Measurements from ENCODE around the gene IL2RG. TPM values are rescaled to one million over a fixed set of nuclear protein-coding genes. Genes with fewer than 3 reads are reported as not detected.

The IL2RG gene
- total and polyA plus RNA-seq, 10 of the 15 experiments (the other 5 are each of a cell fraction or from before 2014, with no cell fraction given), result 63.9 to 686 (median 183) TPM

DNA sequence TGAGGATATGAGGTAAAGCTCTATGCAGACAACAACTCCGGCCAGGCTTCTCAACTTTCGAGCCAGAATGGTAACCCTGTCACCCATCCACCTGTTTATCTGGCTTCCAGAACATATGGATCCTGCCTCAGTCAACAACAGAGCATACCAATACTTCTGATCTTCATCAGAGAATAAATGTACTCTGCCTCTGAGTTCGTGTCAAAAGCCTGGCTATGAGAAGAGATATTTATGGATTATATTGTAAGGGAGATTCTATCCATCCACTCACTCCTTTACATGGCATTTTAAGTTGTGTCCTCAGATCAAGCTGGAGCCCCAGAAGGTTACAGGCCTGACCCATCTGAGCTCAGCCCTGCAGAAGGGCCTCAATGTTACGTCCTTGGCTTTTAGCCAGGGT, 25.5 kb downstream of the IL2RG start (continued):
- TF ChIP-seq ZBTB40 (IDR thresholded peaks at IDR 0.05; ENCODE audit: borderline replicate concordance) (no peak), TCF7 (IDR thresholded peaks at IDR 0.05; ENCODE audit: borderline replicate concordance) (no peak), ZBED1 (IDR thresholded peaks at IDR 0.05; ENCODE audit: borderline replicate concordance) (no peak)
- TF ChIP-seq, protein P1, sequence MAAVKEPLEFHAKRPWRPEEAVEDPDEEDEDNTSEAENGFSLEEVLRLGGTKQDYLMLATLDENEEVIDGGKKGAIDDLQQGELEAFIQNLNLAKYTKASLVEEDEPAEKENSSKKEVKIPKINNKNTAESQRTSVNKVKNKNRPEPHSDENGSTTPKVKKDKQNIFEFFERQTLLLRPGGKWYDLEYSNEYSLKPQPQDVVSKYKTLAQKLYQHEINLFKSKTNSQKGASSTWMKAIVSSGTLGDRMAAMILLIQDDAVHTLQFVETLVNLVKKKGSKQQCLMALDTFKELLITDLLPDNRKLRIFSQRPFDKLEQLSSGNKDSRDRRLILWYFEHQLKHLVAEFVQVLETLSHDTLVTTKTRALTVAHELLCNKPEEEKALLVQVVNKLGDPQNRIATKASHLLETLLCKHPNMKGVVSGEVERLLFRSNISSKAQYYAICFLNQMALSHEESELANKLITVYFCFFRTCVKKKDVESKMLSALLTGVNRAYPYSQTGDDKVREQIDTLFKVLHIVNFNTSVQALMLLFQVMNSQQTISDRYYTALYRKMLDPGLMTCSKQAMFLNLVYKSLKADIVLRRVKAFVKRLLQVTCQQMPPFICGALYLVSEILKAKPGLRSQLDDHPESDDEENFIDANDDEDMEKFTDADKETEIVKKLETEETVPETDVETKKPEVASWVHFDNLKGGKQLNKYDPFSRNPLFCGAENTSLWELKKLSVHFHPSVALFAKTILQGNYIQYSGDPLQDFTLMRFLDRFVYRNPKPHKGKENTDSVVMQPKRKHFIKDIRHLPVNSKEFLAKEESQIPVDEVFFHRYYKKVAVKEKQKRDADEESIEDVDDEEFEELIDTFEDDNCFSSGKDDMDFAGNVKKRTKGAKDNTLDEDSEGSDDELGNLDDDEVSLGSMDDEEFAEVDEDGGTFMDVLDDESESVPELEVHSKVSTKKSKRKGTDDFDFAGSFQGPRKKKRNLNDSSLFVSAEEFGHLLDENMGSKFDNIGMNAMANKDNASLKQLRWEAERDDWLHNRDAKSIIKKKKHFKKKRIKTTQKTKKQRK (IDR thresholded peaks at IDR 0.05; ENCODE audit: low read depth, low read length), result no peak

DNA sequence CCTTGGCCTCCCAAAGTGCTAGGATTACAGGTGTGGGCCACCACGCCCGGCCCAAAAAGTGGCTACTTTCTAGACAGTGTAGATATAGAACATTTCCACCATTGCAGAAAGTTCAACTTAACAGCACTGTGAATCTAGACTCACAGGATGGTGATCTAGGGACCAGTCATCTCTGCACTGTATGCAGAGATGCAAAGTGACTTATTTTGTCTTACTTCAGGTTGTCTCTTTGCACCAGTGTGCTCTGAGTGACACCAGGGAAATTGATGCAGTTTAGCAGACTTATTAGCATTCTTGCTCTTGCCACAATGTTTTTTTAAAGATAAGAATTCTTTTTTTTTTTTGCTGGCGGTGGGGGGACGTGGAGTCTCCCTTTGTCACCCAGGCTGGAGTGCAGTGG, 28.6 kb downstream of the IL2RG start:
- Histone ChIP-seq H3K79me2 (ENCODE audit: control insufficient read depth, insufficient read depth, low read length) (no peaks in the 10 kb centered on the region), H2AFZ (ENCODE audit: control insufficient read depth, low read depth, low read length) (no peak overlapping the region), H3K4me3 (no peak overlapping the region), H3K4me2 (ENCODE audit: control insufficient read depth, insufficient read depth) (no peak overlapping the region), H3K36me3 (ENCODE audit: control insufficient read depth in 2 of 2, insufficient read depth in 2 of 2, low read length in 1 of 2) (no peaks in the 10 kb centered on the region), H3K4me1 (ENCODE audit: control insufficient read depth, insufficient read depth, low read length) (no peaks in the 10 kb centered on the region), H3K27me3 (replicated peaks in 1 of 2; ENCODE audit: control insufficient read depth in 2 of 2, insufficient read depth in 2 of 2, low read length in 1 of 2) (no peaks in the 10 kb centered on the region), H3K9me3 (replicated peaks; ENCODE audit: control insufficient read depth, insufficient read depth, low read length) (no peaks in the 10 kb centered on the region), H3K9ac (ENCODE audit: control insufficient read depth, insufficient read depth, low read length) (no peak overlapping the region), H3K27ac (ENCODE audit: control insufficient read depth, insufficient read depth) (no peak overlapping the region), H4K20me1 (ENCODE audit: control insufficient read depth, insufficient read depth) (no peaks in the 10 kb centered on the region)
- ATAC-seq, result no peak
- RAD21 ChIA-PET (ENCODE audit: unreplicated experiment), result no interaction called here
- intact Hi-C loops (cut with micrococcal nuclease; ENCODE audit: unreplicated experiment) (no loop called here), in situ Hi-C loops (cut with MboI) (no loop called here)
- SMC1A ChIA-PET (ENCODE audit: uncharacterized antibody, unreplicated experiment), result no interaction called here
- TF ChIP-seq RCOR1 (conservative IDR thresholded peaks at IDR 0.05; ENCODE audit: low read depth, low read length), result no peak
- CTCF ChIA-PET, result no interaction called here
- 42% methylated on average over 4 of the region's 4 CpGs for WGBS (ENCODE audit: insufficient coverage, insufficient replicate concordance, low lambda C conversion rate, missing lambda C conversion rate)
- BruUV-seq (replicated peaks), result no TSS peak
- no peak for DNase-seq (ENCODE audit: low read depth, low spot score)
- POLR2A ChIA-PET, result interaction anchor here (0.7 kb wide), 1 partner anchor 60 kb away, joined by 4 read pairs; no protein-coding TSS in a partner anchor
- FAIRE-seq, result no peak

Measured in GM12878 (cell line).